H9 (cell line): ENCODE data around the gene MAP2K2. TPM values are rescaled to one million over a fixed set of nuclear protein-coding genes. Genes with fewer than 3 reads are reported as not detected.
A peak's percentile ranks its signal among the peaks of the same experiment; 100 is the strongest.

Source experiments
- DNase-seq: peaks from one replicate; pipeline ENCODE4 v3.0.0-alpha.2; 2017
- H2AFZ ChIP-seq: one replicate; pipeline ENCODE4 v1.6.1; 2013; ENCODE audit warnings: mild to moderate bottlenecking, low read length, control low read depth, moderate library complexity
- H2AK5ac ChIP-seq: 2 replicates; pipeline ENCODE4 v1.6.1; 2013; ENCODE audit warnings: low read length, control low read depth, mixed read lengths; ENCODE audit not compliant: insufficient read length
- H2BK120ac ChIP-seq: one replicate; pipeline ENCODE4 v1.6.1; 2013; ENCODE audit warnings: low read depth, mild to moderate bottlenecking, low read length, control low read depth, inconsistent platforms; ENCODE audit not compliant: poor library complexity, severe bottlenecking
- H2BK12ac ChIP-seq: 2 replicates; pipeline ENCODE4 v1.6.1; 2013; ENCODE audit warnings: low read length, control low read depth, mixed read lengths, low read depth; ENCODE audit not compliant: insufficient read length
- H2BK15ac ChIP-seq: 2 replicates; pipeline ENCODE4 v1.6.1; 2013; ENCODE audit warnings: low read depth, low read length, control low read depth
- H2BK20ac ChIP-seq: one replicate; pipeline ENCODE4 v1.6.1; 2013; ENCODE audit warnings: low read depth, mild to moderate bottlenecking, low read length, control low read depth, inconsistent platforms; ENCODE audit not compliant: poor library complexity, severe bottlenecking
- H2BK5ac ChIP-seq: 2 replicates; pipeline ENCODE4 v1.6.1; 2013; ENCODE audit warnings: low read length, control low read depth, mixed read lengths; ENCODE audit not compliant: insufficient read length
- H3K14ac ChIP-seq: 2 replicates; pipeline ENCODE4 v1.6.1; 2013; ENCODE audit warnings: low read length, control low read depth; ENCODE audit not compliant: insufficient read depth
- H3K18ac ChIP-seq: 2 replicates; pipeline ENCODE4 v1.6.1; 2013; ENCODE audit warnings: low read depth, mild to moderate bottlenecking, mixed read lengths, low read length, control low read depth; ENCODE audit not compliant: insufficient read length
- H3K23ac ChIP-seq: 2 replicates; pipeline ENCODE4 v1.6.1; 2013; ENCODE audit warnings: low read length, control low read depth, mixed read lengths, low read depth; ENCODE audit not compliant: insufficient read length
- H3K23me2 ChIP-seq: 2 replicates; pipeline ENCODE4 v1.6.1; 2013; ENCODE audit warnings: low read depth, mild to moderate bottlenecking, mixed read lengths, low read length, control low read depth; ENCODE audit not compliant: insufficient read length, poor library complexity, severe bottlenecking
- H3K27ac ChIP-seq: 2 replicates; pipeline ENCODE4 v1.5.1; 2013; ENCODE audit warnings: low read length, control low read depth, mixed read lengths, low read depth; ENCODE audit not compliant: insufficient read length
- H3K27me3 ChIP-seq: 2 replicates; pipeline ENCODE4 v1.6.1; 2013; ENCODE audit warnings: low read length, control low read depth, inconsistent platforms; ENCODE audit not compliant: insufficient read depth
- H3K4ac ChIP-seq: 2 replicates; pipeline ENCODE4 v1.6.1; 2013; ENCODE audit warnings: low read depth, mild to moderate bottlenecking, control low read depth, inconsistent platforms, low read length, moderate library complexity
- H3K4me1 ChIP-seq: 2 replicates; pipeline ENCODE4 v1.6.1; 2013; ENCODE audit warnings: low read length, control low read depth, inconsistent platforms; ENCODE audit not compliant: insufficient read depth
- H3K4me2 ChIP-seq: 2 replicates; pipeline ENCODE4 v1.6.1; 2013; ENCODE audit warnings: low read length, control low read depth, mixed read lengths; ENCODE audit not compliant: insufficient read length, insufficient read depth
- H3K56ac ChIP-seq: 2 replicates; pipeline ENCODE4 v1.6.1; 2013; ENCODE audit warnings: low read depth, mild to moderate bottlenecking, mixed read lengths, low read length, control low read depth; ENCODE audit not compliant: insufficient read length
- H3K79me1 ChIP-seq: 2 replicates; pipeline ENCODE4 v1.6.1; 2013; ENCODE audit warnings: low read depth, mild to moderate bottlenecking, moderate library complexity, low read length, control low read depth, inconsistent platforms; ENCODE audit not compliant: insufficient read depth, poor library complexity, severe bottlenecking
- H3K79me2 ChIP-seq: 2 replicates; pipeline ENCODE4 v1.6.1; 2013; ENCODE audit warnings: low read length, control low read depth, inconsistent platforms; ENCODE audit not compliant: insufficient read depth
- H3K9ac ChIP-seq: 2 replicates; pipeline ENCODE4 v1.6.1; 2013; ENCODE audit warnings: low read length, control low read depth, mixed read lengths; ENCODE audit not compliant: insufficient read length; ENCODE audit errors: extremely low read depth
- H3K9me3 ChIP-seq: one replicate; pipeline ENCODE4 v1.6.1; 2013; ENCODE audit warnings: low read depth, low read length, inconsistent platforms; ENCODE audit not compliant: control insufficient read depth
- H3T11ph ChIP-seq: one replicate; pipeline ENCODE4 v1.6.1; 2013; ENCODE audit warnings: mild to moderate bottlenecking, low read length, control low read depth, inconsistent platforms
- H4K20me1 ChIP-seq: one replicate; pipeline ENCODE4 v1.6.1; 2013; ENCODE audit not compliant: control insufficient read depth, insufficient read length, insufficient read depth
- H4K5ac ChIP-seq: 2 replicates; pipeline ENCODE4 v1.6.1; 2013; ENCODE audit warnings: low read depth, mild to moderate bottlenecking, mixed read lengths, low read length, control low read depth; ENCODE audit not compliant: insufficient read length
- H4K8ac ChIP-seq: replicated peaks from 2 replicates; pipeline ENCODE4 v1.6.1; 2013; ENCODE audit warnings: low read length, control low read depth, mixed read lengths, low read depth; ENCODE audit not compliant: insufficient read length
- H4K91ac ChIP-seq: 2 replicates; pipeline ENCODE4 v1.6.1; 2013; ENCODE audit warnings: low read depth, mild to moderate bottlenecking, moderate library complexity, mixed read lengths, low read length, control low read depth; ENCODE audit not compliant: insufficient read length
- H3K27ac Mint-ChIP-seq, 3 experiments: 2 replicates in 2 of 3; 3 replicates in 1 of 3; pipeline ENCODE4 v1.8.0; 2020 to 2021; ENCODE audit warnings: mixed read lengths in 3 of 3, mild to moderate bottlenecking in 1 of 3, moderate library complexity in 1 of 3
- H3K27me3 Mint-ChIP-seq: 2 replicates; pipeline ENCODE4 v1.8.0; 2021; ENCODE audit warnings: low read depth, mild to moderate bottlenecking, moderate library complexity, mixed read lengths
- H3K36me3 Mint-ChIP-seq, 3 experiments: 2 replicates in 2 of 3; 3 replicates in 1 of 3; pipeline ENCODE4 v1.8.0; 2020 to 2021; ENCODE audit warnings: low read depth in 3 of 3, mixed read lengths in 3 of 3; ENCODE audit not compliant: insufficient read depth in 1 of 3
- H3K4me1 Mint-ChIP-seq, 2 experiments: 2 replicates each; pipeline ENCODE4 v1.8.0; 2020; ENCODE audit warnings: mixed read lengths in 2 of 2
- H3K4me3 Mint-ChIP-seq, 2 experiments: 2 replicates in 1 of 2; 3 replicates in 1 of 2; pipeline ENCODE4 v1.8.0; 2020 to 2021; ENCODE audit warnings: mild to moderate bottlenecking in 2 of 2, mixed read lengths in 2 of 2, moderate library complexity in 1 of 2
- H3K9me3 Mint-ChIP-seq, 2 experiments: 2 replicates in 1 of 2; 3 replicates in 1 of 2; pipeline ENCODE4 v1.8.0; 2020; ENCODE audit warnings: mild to moderate bottlenecking in 2 of 2, mixed read lengths in 2 of 2, moderate library complexity in 1 of 2
- CTCF ChIP-seq: fragments of 200-600 bp; sonication (generic); conservative IDR thresholded peaks from 3 replicates; pipeline ENCODE4 v1.8.0; 2021; ENCODE audit warnings: antibody characterized with exemption, mild to moderate bottlenecking
- WGBS: extraction: QIAGEN DNeasy Blood & Tissue Kit; methylation state at CpG from one replicate; pipeline ENCODE4 v1.1.7; 2013; ENCODE audit warnings: missing lambda C conversion rate, low lambda C conversion rate, mixed read lengths; ENCODE audit not compliant: insufficient read length; ENCODE audit errors: extremely low coverage; 5-methylcytosine and 5-hydroxymethylcytosine counted together
- total RNA-seq: library from RNA; stranded (reverse); gene quantifications from 2 replicates; pipeline ENCODE4 v1.2.1, GENCODE V29; 2021

Gene MAP2K2
- total RNA-seq, 1 experiment from 2014 or later, result 167 TPM

GRCh38 chr19:4051175-4052101, 72.5 kb downstream of the MAP2K2 start:
- Histone ChIP-seq H4K20me1 (peaks cover 4% of the 10 kb centered on the region), H4K8ac (no peak overlapping the region)
- peaks cover 28 to 57% (median 57%) of the 10 kb centered on the region in 3 experiments for H3K36me3 Mint-ChIP-seq

More at GRCh38 chr19:4051175-4052101, 72.5 kb downstream of the MAP2K2 start:
- Histone ChIP-seq H3K79me1 (peaks cover 4% of the 10 kb centered on the region), H2BK12ac (no peak overlapping the region), H3K4me2 (no peak overlapping the region), H2AFZ (no peak overlapping the region), H4K5ac (no peak overlapping the region), H3K9ac (no peak overlapping the region), H3K14ac (no peak overlapping the region), H2BK120ac (no peak overlapping the region), H2BK15ac (no peak overlapping the region), H4K91ac (no peak overlapping the region), H3K27me3 (no peaks in the 10 kb centered on the region), H3K79me2 (peaks cover 16% of the 10 kb centered on the region; the same call in 1 of the 2 replicates), H3K23me2 (no peaks in the 10 kb centered on the region), H3K4ac (no peak overlapping the region), H2BK20ac (no peak overlapping the region), H2BK5ac (no peak overlapping the region), H3K18ac (no peak overlapping the region), H2AK5ac (no peak overlapping the region), H3K23ac (no peak overlapping the region), H3K9me3 (no peaks in the 10 kb centered on the region), H3K4me1 (no peaks in the 10 kb centered on the region; the same call in 1 of the 2 replicates), H3K56ac (no peak overlapping the region), H3K27ac (no peak overlapping the region), H3T11ph (no peak overlapping the region)
- no peak for DNase-seq
- WGBS, result no CpG with 5 or more reads among the region's 15 CpGs
- H3K4me1 Mint-ChIP-seq, result peaks cover 3 to 9% of the 10 kb centered on the region in 2 experiments
- 0 out of 5 replicates have a peak overlapping the region, but pooled peaks of 1 of the 2 experiments have one; percentile 22 for H3K4me3 Mint-ChIP-seq
- H3K27ac Mint-ChIP-seq, result peak overlapping the region; percentile 35 to 94 (median 43); a peak in 5 of 7 replicates
- no peak for TF ChIP-seq CTCF
- no peaks in the 10 kb centered on the region; a peak in 1 of 5 replicates for H3K9me3 Mint-ChIP-seq
- no peaks in the 10 kb centered on the region for H3K27me3 Mint-ChIP-seq
